Renal cortical epithelial cell (primary cell): ENCODE data around the gene FOXN3. TPM values are rescaled to one million over a fixed set of nuclear protein-coding genes. Genes with fewer than 3 reads are reported as not detected.

Experiments used
- DNase-seq: peaks from one replicate; pipeline ENCODE4 v3.0.0-alpha.2; 2011; ENCODE audit warnings: low read depth
- total RNA-seq: library from RNA; depleted of rRNA; stranded (reverse); fragments of >200 nt; gene quantifications from 2 replicates; pipeline ENCODE4 v1.2.3, GENCODE V29; 2014

The FOXN3 gene
- total RNA-seq, 1 donor from 2014 or later, result 13.8 TPM

- DNase-seq, result no peak
Observed at GRCh38 chr14:89359477-89360222, 57.4 kb downstream of the FOXN3 start.

- DNase-seq, result no peak
Observed at GRCh38 chr14:89357655-89358297, 59.3 kb downstream of the FOXN3 start.

GRCh38 chr14:89356927-89357326 is 60.1 kb downstream of the FOXN3 start:
- DNase-seq, result no peak

GRCh38 chr14:89356496-89356895 is 60.5 kb downstream of the FOXN3 start:
- no peak for DNase-seq

- DNase-seq, result no peak
Observed at GRCh38 chr14:89353766-89354113, 63.3 kb downstream of the FOXN3 start.

GRCh38 chr14:89352976-89353765 is 63.9 kb downstream of the FOXN3 start:
- no peak for DNase-seq

- DNase-seq, result peak; percentile 14
Observed at GRCh38 chr14:89351516-89352404, 65.3 kb downstream of the FOXN3 start.

GRCh38 chr14:89351221-89351515 is 65.9 kb downstream of the FOXN3 start:
- no peak for DNase-seq

GRCh38 chr14:89350152-89350551 is 66.9 kb downstream of the FOXN3 start:
- DNase-seq, result no peak

GRCh38 chr14:89349171-89350008 is 67.6 kb downstream of the FOXN3 start:
- peak; percentile 34 for DNase-seq

- no peak for DNase-seq
Observed at GRCh38 chr14:89348722-89349121, 68.3 kb downstream of the FOXN3 start.

GRCh38 chr14:89347885-89348284 is 69.1 kb downstream of the FOXN3 start:
- no peak for DNase-seq

- DNase-seq, result no peak
Observed at GRCh38 chr14:89344920-89345254, 72.1 kb downstream of the FOXN3 start.

- no peak for DNase-seq
Observed at GRCh38 chr14:89343356-89343755, 73.7 kb downstream of the FOXN3 start.

- no peak for DNase-seq
Observed at GRCh38 chr14:89342049-89342448, 75.0 kb downstream of the FOXN3 start.

GRCh38 chr14:89340200-89341181 is 76.5 kb downstream of the FOXN3 start:
- no peak for DNase-seq

- DNase-seq, result no peak
Observed at GRCh38 chr14:89339579-89339978, 77.5 kb downstream of the FOXN3 start.

- DNase-seq, result no peak
Observed at GRCh38 chr14:89339158-89339557, 77.9 kb downstream of the FOXN3 start.

- no peak for DNase-seq
Observed at GRCh38 chr14:89336338-89336737, 80.7 kb downstream of the FOXN3 start.

GRCh38 chr14:89332031-89332430 is 85.0 kb downstream of the FOXN3 start:
- DNase-seq, result no peak
